ENCODE results near the gene FBP1. TPM values are rescaled to one million over a fixed set of nuclear protein-coding genes. Genes with fewer than 3 reads are reported as not detected.
A peak's percentile ranks its signal among the peaks of the same experiment; 100 is the strongest.

The FBP1 gene
- total and polyA plus RNA-seq, 7 experiments from 2014 or later = 0.15 to 26.1 (median 10.8) TPM

DNA sequence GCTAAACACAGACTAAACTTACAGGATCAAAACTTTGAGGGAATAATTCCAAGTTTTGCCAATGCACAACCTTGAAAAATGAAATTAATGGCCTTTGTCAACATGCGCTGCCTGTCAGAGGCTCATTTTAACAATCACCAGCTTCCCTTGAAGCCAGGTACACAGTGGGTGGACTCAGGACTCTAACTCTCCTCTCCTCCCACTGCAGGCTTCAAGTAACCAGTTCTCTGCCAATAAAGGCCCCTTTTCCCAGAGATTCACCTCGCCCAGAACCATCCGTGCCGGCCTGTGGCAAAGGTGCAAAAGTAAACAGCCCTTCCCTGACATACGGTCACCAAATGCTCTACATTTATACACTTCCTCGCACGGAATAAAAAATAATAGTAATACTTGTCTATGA is 27.2 kb downstream of the FBP1 start:
- no peak for ATAC-seq
- H3K27me3 Mint-ChIP-seq = peaks cover 0 to 31% (median 5%) of the 10 kb centered on the region in 5 donors
- POLR2A ChIA-PET = no interaction called here

DNA sequence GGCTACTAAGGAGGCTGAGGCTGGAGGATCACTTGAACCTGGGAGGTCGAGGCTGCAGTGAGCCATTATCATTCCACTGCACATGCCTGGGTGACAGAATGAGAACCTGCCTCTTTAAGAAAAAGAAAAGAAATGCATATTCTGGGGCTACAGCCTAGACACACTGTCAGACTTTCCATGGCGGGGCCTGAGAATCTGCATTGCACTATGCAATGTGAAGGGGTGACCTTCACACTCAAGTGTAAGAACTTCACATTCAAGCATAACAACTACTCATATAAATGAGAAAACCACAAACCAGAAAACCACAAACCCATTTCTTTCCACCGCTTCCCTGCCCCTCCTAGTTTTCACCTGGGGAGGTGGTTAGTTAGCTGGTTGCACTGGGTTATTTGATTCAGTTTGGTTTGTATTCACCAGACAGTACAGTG is 27.7 kb downstream of the FBP1 start:
- Mint-ChIP-seq H3K36me3 (peaks cover 0 to 22% (median 13%) of the 10 kb centered on the region in 5 donors), H3K4me3 (peak overlapping the region in 1 of 10 donors; percentile 28), H3K4me1 (peaks cover 0 to 16% (median 12%) of the 10 kb centered on the region in 7 donors), H3K9me3 (no peaks in the 10 kb centered on the region), H3K27me3 (peaks cover 0 to 28% (median 5%) of the 10 kb centered on the region in 5 donors), H3K27ac (peak overlapping the region in 1 of 9 donors; percentile 5)
- Histone ChIP-seq H3K4me3 (ENCODE audit: low read length) (no peak overlapping the region), H3K27ac (ENCODE audit: low read depth, low read length) (no peak overlapping the region), H3K4me1 (ENCODE audit: control insufficient read depth in 2 of 2, insufficient read depth in 2 of 2, low read length in 2 of 2) (peaks cover 0 to 4% of the 10 kb centered on the region in 2 donors), H3K36me3 (ENCODE audit: control insufficient read depth in 2 of 3, insufficient read depth in 3 of 3, low read length in 3 of 3) (no peaks in the 10 kb centered on the region), H3K27me3 (ENCODE audit: control insufficient read depth in 2 of 2, insufficient read depth in 2 of 2, low read length in 2 of 2) (no peaks in the 10 kb centered on the region), H3K9me3 (ENCODE audit: control insufficient read depth in 2 of 3, low read length in 3 of 3) (no peaks in the 10 kb centered on the region)
- ChIA-PET CTCF (no interaction called here), POLR2A (no interaction called here)
- DNase-seq (peak in 4 of 9 donors; percentile 5 to 33 (median 10)), ATAC-seq (no peak)
- intact Hi-C loops (cut with micrococcal nuclease) = no loop called here

More for the DNA sequence above, 27.2 kb downstream of the FBP1 start:
- no peak overlapping the region for H3K4me3 ChIP-seq (ENCODE audit: low read length)
- no peaks in the 10 kb centered on the region for H3K27me3 ChIP-seq (ENCODE audit: control insufficient read depth in 2 of 2, insufficient read depth in 2 of 2, low read length in 2 of 2)
- H3K27ac ChIP-seq (ENCODE audit: low read depth, low read length) = no peak overlapping the region
- no peak for DNase-seq
- CTCF ChIA-PET = no interaction called here
- Mint-ChIP-seq H3K4me3 (no peak overlapping the region), H3K9me3 (no peaks in the 10 kb centered on the region), H3K36me3 (peaks cover 0 to 25% (median 13%) of the 10 kb centered on the region in 5 donors), H3K27ac (no peak overlapping the region), H3K4me1 (peaks cover 0 to 16% (median 12%) of the 10 kb centered on the region in 7 donors)
- peaks cover 0 to 4% of the 10 kb centered on the region in 2 donors for H3K4me1 ChIP-seq (ENCODE audit: control insufficient read depth in 2 of 2, insufficient read depth in 2 of 2, low read length in 2 of 2)
- intact Hi-C loops (cut with micrococcal nuclease) = no loop called here
- H3K9me3 ChIP-seq (ENCODE audit: control insufficient read depth in 2 of 3, low read length in 3 of 3) = no peaks in the 10 kb centered on the region
- H3K36me3 ChIP-seq (ENCODE audit: control insufficient read depth in 2 of 3, insufficient read depth in 3 of 3, low read length in 3 of 3) = no peaks in the 10 kb centered on the region

DNA sequence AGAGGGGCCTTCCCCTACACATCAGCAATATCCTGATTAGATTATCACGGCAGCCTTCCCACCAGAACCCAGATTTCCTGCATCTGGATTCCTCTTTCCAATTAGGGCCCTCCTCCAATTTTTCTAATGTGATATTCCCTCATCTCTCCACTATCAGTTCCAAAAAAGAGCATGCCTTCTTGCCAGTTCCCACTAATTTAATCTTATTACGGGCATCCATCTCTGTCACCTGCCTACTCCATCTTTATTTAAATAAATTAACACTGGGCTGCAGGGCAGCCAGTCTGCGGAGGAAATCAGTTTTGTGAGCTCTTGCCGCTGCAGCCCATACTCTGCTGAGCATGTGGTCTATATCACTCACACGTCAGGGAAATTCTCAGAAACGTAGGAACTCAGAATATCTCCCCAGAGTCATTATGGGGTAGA is 29.1 kb downstream of the FBP1 start:
- Mint-ChIP-seq H3K27ac (no peak overlapping the region), H3K36me3 (peaks cover 0 to 29% (median 13%) of the 10 kb centered on the region in 5 donors), H3K9me3 (no peaks in the 10 kb centered on the region), H3K4me1 (peaks cover 0 to 16% (median 12%) of the 10 kb centered on the region in 7 donors), H3K4me3 (peak overlapping the region in 1 of 10 donors; percentile 16), H3K27me3 (peaks cover 0 to 36% (median 5%) of the 10 kb centered on the region in 5 donors)
- Histone ChIP-seq H3K4me1 (ENCODE audit: control insufficient read depth in 2 of 2, insufficient read depth in 2 of 2, low read length in 2 of 2) (peaks cover 0 to 4% of the 10 kb centered on the region in 2 donors), H3K36me3 (ENCODE audit: control insufficient read depth in 2 of 3, insufficient read depth in 3 of 3, low read length in 3 of 3) (peaks cover 0 to under 1% (median 0%) of the 10 kb centered on the region in 3 experiments), H3K4me3 (ENCODE audit: low read length) (no peak overlapping the region), H3K27ac (ENCODE audit: low read depth, low read length) (no peak overlapping the region), H3K9me3 (ENCODE audit: control insufficient read depth in 2 of 3, low read length in 3 of 3) (no peaks in the 10 kb centered on the region), H3K27me3 (ENCODE audit: control insufficient read depth in 2 of 2, insufficient read depth in 2 of 2, low read length in 2 of 2) (no peaks in the 10 kb centered on the region)
- DNase-seq (no peak), ATAC-seq (no peak)
- ChIA-PET POLR2A (no interaction called here), CTCF (no interaction called here)
- intact Hi-C loops (cut with micrococcal nuclease) = no loop called here

DNA sequence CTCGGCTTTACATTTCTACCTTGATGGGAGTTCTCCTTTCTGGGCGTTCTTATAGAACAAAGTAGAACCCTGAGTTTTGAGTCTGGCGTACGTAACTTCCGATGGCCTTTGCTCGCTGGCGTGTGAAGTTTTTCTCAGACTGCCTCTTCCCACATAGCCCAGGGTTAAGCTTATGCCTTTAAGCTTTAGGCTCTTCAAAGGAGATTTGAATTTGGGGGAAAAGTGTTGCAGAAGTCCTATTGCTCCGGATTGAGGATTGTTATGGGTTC is 32.0 kb downstream of the FBP1 start:
- peaks cover 0 to 6% (median 0%) of the 10 kb centered on the region in 3 experiments for H3K36me3 ChIP-seq (ENCODE audit: control insufficient read depth in 2 of 3, insufficient read depth in 3 of 3, low read length in 3 of 3)
- no peak for DNase-seq
- no peak overlapping the region for H3K27ac ChIP-seq (ENCODE audit: low read depth, low read length)
- Mint-ChIP-seq H3K27me3 (peaks cover 0 to 39% (median 0%) of the 10 kb centered on the region in 5 donors), H3K27ac (no peak overlapping the region), H3K36me3 (peaks cover 0 to 30% (median 13%) of the 10 kb centered on the region in 5 donors), H3K9me3 (no peaks in the 10 kb centered on the region), H3K4me3 (no peak overlapping the region), H3K4me1 (peaks cover 7 to 16% (median 14%) of the 10 kb centered on the region in 7 donors)
- POLR2A ChIA-PET = no interaction called here
- no peaks in the 10 kb centered on the region for H3K9me3 ChIP-seq (ENCODE audit: control insufficient read depth in 2 of 3, low read length in 3 of 3)
- intact Hi-C loops (cut with micrococcal nuclease) = no loop called here
- ATAC-seq = no peak
- peaks cover 0 to 4% of the 10 kb centered on the region in 2 donors for H3K4me1 ChIP-seq (ENCODE audit: control insufficient read depth in 2 of 2, insufficient read depth in 2 of 2, low read length in 2 of 2)
- H3K27me3 ChIP-seq (ENCODE audit: control insufficient read depth in 2 of 2, insufficient read depth in 2 of 2, low read length in 2 of 2) = peaks cover 0 to 3% of the 10 kb centered on the region in 2 donors
- no peak overlapping the region for H3K4me3 ChIP-seq (ENCODE audit: low read length)
- CTCF ChIA-PET = no interaction called here

DNA sequence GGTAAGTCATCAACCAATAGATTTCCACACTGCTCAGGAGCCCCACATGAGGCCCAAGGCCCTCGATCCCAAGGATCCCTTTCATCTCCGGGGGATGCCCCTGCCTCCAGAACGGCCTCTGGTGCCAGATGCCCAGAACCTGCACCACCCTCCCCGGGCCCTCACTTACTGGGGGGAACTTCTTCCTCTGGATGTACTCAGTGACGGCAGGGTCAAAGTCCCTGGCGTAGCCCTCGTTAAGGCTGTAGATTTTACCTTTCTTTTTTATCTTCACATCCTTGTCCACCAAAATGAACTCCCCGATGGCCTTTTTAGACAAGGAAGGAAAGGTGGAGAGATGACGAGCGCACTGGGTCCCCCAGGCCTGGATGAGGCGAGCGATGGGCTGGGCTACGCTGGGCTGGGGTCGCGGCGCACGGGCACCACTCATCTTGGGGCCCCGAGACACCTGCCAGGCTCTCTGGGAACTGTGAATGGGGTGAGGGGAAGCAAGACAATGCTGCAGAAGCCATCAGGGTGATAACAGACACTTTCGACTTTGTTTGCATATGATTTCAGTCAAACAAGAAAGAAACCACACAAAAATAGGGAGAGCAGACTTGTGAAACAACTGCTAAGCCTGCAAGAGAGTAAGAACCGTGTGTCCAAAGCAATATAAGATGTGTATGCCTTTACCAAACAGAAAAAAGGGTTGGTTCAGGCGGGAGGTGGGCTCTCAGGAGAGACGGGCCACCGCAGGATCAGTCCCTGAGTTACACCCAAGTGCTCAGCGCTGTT is 32.5 kb downstream of the FBP1 start:
- no peak for DNase-seq
- peaks cover 0 to 34% (median 0%) of the 10 kb centered on the region in 5 donors for H3K27me3 Mint-ChIP-seq
- H3K27me3 ChIP-seq (ENCODE audit: control insufficient read depth in 2 of 2, insufficient read depth in 2 of 2, low read length in 2 of 2) = peaks cover 0 to 3% of the 10 kb centered on the region in 2 donors
- H3K4me3 ChIP-seq (ENCODE audit: low read length) = no peak overlapping the region
- CTCF ChIA-PET = interaction anchor here (0.9 kb wide), 1 partner anchor 591 kb away, joined by 3 read pairs; no protein-coding TSS in a partner anchor
- H3K36me3 ChIP-seq (ENCODE audit: control insufficient read depth in 2 of 3, insufficient read depth in 3 of 3, low read length in 3 of 3) = peaks cover 0 to 6% (median 0%) of the 10 kb centered on the region in 3 experiments
- no peak overlapping the region for H3K27ac Mint-ChIP-seq
- POLR2A ChIA-PET = no interaction called here
- no peaks in the 10 kb centered on the region for H3K9me3 Mint-ChIP-seq
- no peak overlapping the region for H3K27ac ChIP-seq (ENCODE audit: low read depth, low read length)
- intact Hi-C loops (cut with micrococcal nuclease) = no loop called here
- no peak overlapping the region for H3K4me3 Mint-ChIP-seq
- H3K36me3 Mint-ChIP-seq = peaks cover 0 to 30% (median 13%) of the 10 kb centered on the region in 5 donors
- H3K9me3 ChIP-seq (ENCODE audit: control insufficient read depth in 2 of 3, low read length in 3 of 3) = no peaks in the 10 kb centered on the region
- peaks cover 0 to under 1% of the 10 kb centered on the region in 2 donors for H3K4me1 ChIP-seq (ENCODE audit: control insufficient read depth in 2 of 2, insufficient read depth in 2 of 2, low read length in 2 of 2)
- H3K4me1 Mint-ChIP-seq = peaks cover 6 to 11% (median 9%) of the 10 kb centered on the region in 7 donors
- ATAC-seq = no peak

DNA sequence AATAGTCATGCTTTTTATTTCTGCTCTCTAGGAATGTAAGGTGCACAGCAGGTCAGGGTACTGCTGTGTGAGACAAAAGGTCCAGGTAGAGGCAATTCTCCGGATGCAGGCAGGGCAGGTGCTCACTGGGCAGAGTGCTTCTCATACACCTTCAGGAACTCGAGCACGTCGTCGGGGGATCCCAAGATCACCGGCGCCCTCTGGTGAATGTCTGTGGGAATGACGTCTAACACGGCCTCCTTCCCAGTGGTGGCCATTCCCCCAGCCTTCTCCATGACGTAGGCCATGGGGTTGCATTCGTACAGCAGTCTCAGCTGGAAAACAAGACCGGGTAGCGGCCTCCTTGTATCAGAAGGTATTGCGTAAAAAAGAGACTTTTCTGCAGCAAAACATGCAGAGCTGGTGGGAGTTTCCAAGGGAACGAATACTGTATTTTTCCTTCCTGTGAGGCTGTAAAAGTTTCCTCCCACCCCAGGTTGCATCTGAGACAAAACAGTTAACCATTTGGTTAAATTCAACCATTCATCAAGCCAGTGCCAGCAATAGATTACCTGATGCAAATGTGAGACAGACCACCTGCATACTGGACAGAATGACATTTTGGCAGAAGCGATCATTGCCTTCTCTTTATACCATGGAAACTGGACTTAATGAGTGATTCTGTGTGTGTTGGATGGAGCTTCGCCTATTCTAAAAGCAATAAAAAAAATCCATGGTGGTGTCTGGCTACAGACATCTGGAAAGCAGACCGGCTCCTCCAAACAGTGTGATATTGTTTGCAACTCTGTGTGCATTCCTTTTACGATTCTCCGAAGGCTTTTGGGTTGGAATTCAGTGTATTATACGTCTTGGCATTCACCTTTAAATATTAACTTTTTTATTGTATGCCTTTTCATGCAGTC is 35.8 kb downstream of the FBP1 start:
- H3K4me1 ChIP-seq (ENCODE audit: control insufficient read depth in 2 of 2, insufficient read depth in 2 of 2, low read length in 2 of 2) = no peaks in the 10 kb centered on the region
- ATAC-seq (peak; percentile 89), DNase-seq (peak; percentile 19 to 70 (median 60))
- peaks cover 0 to 3% of the 10 kb centered on the region in 2 donors for H3K27me3 ChIP-seq (ENCODE audit: control insufficient read depth in 2 of 2, insufficient read depth in 2 of 2, low read length in 2 of 2)
- Mint-ChIP-seq H3K4me3 (no peak overlapping the region), H3K9me3 (no peaks in the 10 kb centered on the region), H3K27ac (peak overlapping the region in 1 of 9 donors; percentile 41), H3K4me1 (peaks cover 3 to 7% (median 6%) of the 10 kb centered on the region in 7 donors), H3K36me3 (peaks cover 0 to 18% (median 3%) of the 10 kb centered on the region in 5 donors), H3K27me3 (peaks cover 0 to 18% (median 0%) of the 10 kb centered on the region in 5 donors)
- H3K4me3 ChIP-seq (ENCODE audit: low read length) = no peak overlapping the region
- intact Hi-C loops (cut with micrococcal nuclease) = loop anchor here (1.0 to 5.0 kb wide), 3 partner anchors 51 to 538 kb away; no protein-coding TSS in a partner anchor
- H3K36me3 ChIP-seq (ENCODE audit: control insufficient read depth in 2 of 3, insufficient read depth in 3 of 3, low read length in 3 of 3) = peaks cover 0 to 6% (median 0%) of the 10 kb centered on the region in 3 experiments
- H3K27ac ChIP-seq (ENCODE audit: low read depth, low read length) = no peak overlapping the region
- no peaks in the 10 kb centered on the region for H3K9me3 ChIP-seq (ENCODE audit: control insufficient read depth in 2 of 3, low read length in 3 of 3)
- ChIA-PET CTCF (interaction anchor here (1.2 kb wide), 1 partner anchor 17 kb away, joined by 3 read pairs; no protein-coding TSS in a partner anchor), POLR2A (no interaction called here)
